Keratinocyte (primary cell): ENCODE data around the gene LHFPL2.

Experiments used
- CTCF ChIP-seq, 3 experiments: IDR thresholded peaks in 1 of 3; conservative IDR thresholded peaks in 1 of 3; optimal IDR thresholded peaks in 1 of 3; 2 replicates in 2 of 3; 3 replicates in 1 of 3; pipeline versions ENCODE3 to v1.5.1; 2011; ENCODE audit warnings: low read length in 3 of 3, mild to moderate bottlenecking in 3 of 3, moderate library complexity in 2 of 3, control low read depth in 1 of 3, inconsistent platforms in 1 of 3; ENCODE audit not compliant: insufficient read depth in 2 of 3; ENCODE audit errors: extremely low read depth in 1 of 3
- EZH2 ChIP-seq: IDR thresholded peaks from one replicate; pipeline ENCODE4 v1.6.1; 2012; ENCODE audit warnings: inconsistent platforms, mild to moderate bottlenecking, low read length, moderate library complexity

GRCh38 chr5:78497573-78498533 lies 150.7 kb downstream of the LHFPL2 start:
- TF ChIP-seq CTCF (optimal IDR thresholded peaks at IDR 0.05 in 1 of 3, IDR thresholded peaks at IDR 0.05 in 1 of 3, conservative IDR thresholded peaks at IDR 0.05 in 1 of 3; ENCODE audit: extremely low read depth in 1 of 3, insufficient read depth in 2 of 3, low read length in 3 of 3) (no peak), EZH2 (no peak)
